Prostate gland (tissue), 2 donors: ENCODE data around the gene DRAM2. TPM values are rescaled to one million over a fixed set of nuclear protein-coding genes. Genes with fewer than 3 reads are reported as not detected.

Experiments used
- DNase-seq: peaks from one replicate; pipeline ENCODE4 v3.0.0-alpha.2; 2019; ENCODE audit warnings: low spot score
- H3K27ac ChIP-seq, 2 donors: fragments of 200-600 bp; sonication (generic); 2 replicates each; pipeline ENCODE4 v1.5.1; 2017 to 2019
- H3K27me3 ChIP-seq: fragments of 200-600 bp; sonication (generic); replicated peaks from 2 replicates; pipeline ENCODE4 v1.5.1; 2019; ENCODE audit not compliant: insufficient read depth
- H3K36me3 ChIP-seq, 2 donors: fragments of 200-600 bp; sonication (generic); 1 replicate in 1 of 2; 2 replicates in 1 of 2; pipeline versions ENCODE4 v1.5.1 to v1.8.1; 2017 to 2019
- H3K4me1 ChIP-seq: fragments of 200-600 bp; sonication (generic); replicated peaks from 2 replicates; pipeline ENCODE4 v1.5.1; 2019
- H3K4me3 ChIP-seq, 2 donors: fragments of 200-600 bp; sonication (generic); 2 replicates each; pipeline ENCODE4 v1.5.1; 2017 to 2019
- H3K9me3 ChIP-seq: fragments of 200-600 bp; sonication (generic); 2 replicates; pipeline ENCODE4 v1.5.1; 2017
- POLR2A ChIP-seq: fragments of 450-650 bp; IDR thresholded peaks from one replicate; pipeline ENCODE4 v1.6.1; 2016; ENCODE audit warnings: antibody characterized with exemption, mild to moderate bottlenecking
- POLR2AphosphoS5 ChIP-seq: sonication (generic); formaldehyde crosslinking; IDR thresholded peaks from one replicate; pipeline ENCODE4 v1.6.1; 2017; ENCODE audit warnings: antibody characterized with exemption
- WGBS: methylation state at CpG from one replicate; pipeline ENCODE4 v1.1.5; 2018; 5-methylcytosine and 5-hydroxymethylcytosine counted together
- intact Hi-C: fragments of 100-400 bp; cut with DNase I; formaldehyde crosslinking; loops from one replicate; pipeline ENCODE4 v1.14.2; 2022
- total RNA-seq, 2 donors: library from RNA; depleted of rRNA; stranded (reverse); fragments of >200 nt; gene quantifications; one replicate each; pipeline ENCODE4 v1.1.0, GENCODE V29; 2016
- TF ChIP-seq, protein P1 (sequence below), 4 experiments: fragments of 200-600 bp in 2 of 4; fragments of 450-650 bp in 2 of 4; sonication (generic) in 2 of 4; IDR thresholded peaks; 1 replicate in 3 of 4; 2 replicates in 1 of 4; pipeline ENCODE4 v1.5.1; 2016 to 2019; ENCODE audit warnings: antibody characterized with exemption in 4 of 4, mild to moderate bottlenecking in 2 of 4, moderate library complexity in 2 of 4

Gene DRAM2
- total RNA-seq, 2 donors from 2014 or later = 33.3 to 47.8 TPM

DNA sequence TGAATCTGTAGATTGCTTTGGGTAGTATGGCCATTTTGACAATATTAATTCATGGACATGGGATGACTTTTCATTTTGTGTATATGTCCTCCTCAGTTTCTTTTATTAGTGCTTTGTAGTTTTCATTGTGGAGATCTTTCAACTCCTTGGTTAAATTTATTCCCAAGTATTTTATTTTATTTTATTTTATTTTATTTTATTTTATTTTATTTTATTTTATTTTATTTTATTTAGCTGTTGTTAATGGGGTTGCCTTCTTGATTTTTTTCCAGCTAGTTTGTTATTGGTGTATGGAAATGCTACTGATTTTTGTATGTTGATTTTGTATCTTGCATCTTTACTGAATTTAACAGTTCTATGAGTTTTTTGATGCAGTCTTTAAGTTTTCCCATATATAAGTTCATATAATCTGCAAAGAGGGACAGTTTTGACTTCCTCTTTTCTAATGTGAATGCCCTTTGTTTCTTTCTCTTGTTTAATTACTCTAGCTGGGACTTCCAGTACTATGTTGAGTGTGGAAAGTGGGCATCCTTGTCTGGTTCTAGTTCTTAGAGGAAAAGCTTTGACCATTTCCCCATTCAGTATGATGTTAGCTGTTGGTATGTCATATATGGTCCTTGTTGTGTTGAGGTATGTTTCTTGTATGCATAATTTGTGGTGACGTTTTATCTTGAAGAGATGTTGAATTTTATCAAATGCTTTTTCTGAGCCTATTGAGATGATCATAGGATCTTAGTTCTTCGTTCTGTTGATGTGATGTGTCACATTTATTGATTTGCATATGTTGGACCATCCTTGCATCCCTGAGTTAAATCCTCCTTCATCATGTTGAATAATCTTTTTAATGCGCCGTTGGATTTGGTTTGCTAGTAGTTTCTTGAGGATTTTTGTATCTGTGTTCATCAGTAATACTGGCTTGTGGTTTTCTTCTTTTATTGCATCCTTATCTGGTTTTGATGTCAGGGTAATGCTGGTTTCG, 14.4 kb upstream of the DRAM2 start:
- Histone ChIP-seq H3K36me3 (no peaks in the 10 kb centered on the region), H3K27ac (no peak overlapping the region), H3K9me3 (no peaks in the 10 kb centered on the region), H3K4me1 (no peaks in the 10 kb centered on the region), H3K27me3 (no peaks in the 10 kb centered on the region), H3K4me3 (no peak overlapping the region)
- intact Hi-C loops = no loop called here
- DNase-seq = no peak
- 94% methylated on average over 5 of the region's 5 CpGs for WGBS
- TF ChIP-seq, protein P1, sequence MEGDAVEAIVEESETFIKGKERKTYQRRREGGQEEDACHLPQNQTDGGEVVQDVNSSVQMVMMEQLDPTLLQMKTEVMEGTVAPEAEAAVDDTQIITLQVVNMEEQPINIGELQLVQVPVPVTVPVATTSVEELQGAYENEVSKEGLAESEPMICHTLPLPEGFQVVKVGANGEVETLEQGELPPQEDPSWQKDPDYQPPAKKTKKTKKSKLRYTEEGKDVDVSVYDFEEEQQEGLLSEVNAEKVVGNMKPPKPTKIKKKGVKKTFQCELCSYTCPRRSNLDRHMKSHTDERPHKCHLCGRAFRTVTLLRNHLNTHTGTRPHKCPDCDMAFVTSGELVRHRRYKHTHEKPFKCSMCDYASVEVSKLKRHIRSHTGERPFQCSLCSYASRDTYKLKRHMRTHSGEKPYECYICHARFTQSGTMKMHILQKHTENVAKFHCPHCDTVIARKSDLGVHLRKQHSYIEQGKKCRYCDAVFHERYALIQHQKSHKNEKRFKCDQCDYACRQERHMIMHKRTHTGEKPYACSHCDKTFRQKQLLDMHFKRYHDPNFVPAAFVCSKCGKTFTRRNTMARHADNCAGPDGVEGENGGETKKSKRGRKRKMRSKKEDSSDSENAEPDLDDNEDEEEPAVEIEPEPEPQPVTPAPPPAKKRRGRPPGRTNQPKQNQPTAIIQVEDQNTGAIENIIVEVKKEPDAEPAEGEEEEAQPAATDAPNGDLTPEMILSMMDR (IDR thresholded peaks at IDR 0.05) = no peak
- TF ChIP-seq POLR2A (no peak), POLR2AphosphoS5 (no peak)

DNA sequence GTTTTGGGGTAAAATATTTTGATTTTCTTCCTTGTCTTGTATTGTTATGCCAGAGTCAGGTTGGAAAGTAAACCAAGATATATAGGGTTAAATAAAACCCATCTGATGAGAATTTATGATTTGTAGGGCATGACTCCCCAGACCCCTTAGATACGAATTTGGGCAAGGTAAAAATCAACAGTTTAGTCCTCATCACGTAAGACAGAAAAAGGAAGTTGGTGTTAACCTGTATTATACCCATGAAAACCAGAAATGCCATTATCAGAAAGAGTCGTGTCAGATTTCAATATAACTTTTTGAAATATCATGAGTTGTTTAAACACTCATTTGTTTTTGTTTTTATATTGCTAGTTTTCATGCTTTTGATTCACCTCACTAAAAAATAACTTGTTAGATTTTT, 11.9 kb upstream of the DRAM2 start:
- H3K36me3 ChIP-seq = peaks cover 0 to 4% of the 10 kb centered on the region in 2 donors
- H3K27ac ChIP-seq = no peak overlapping the region
- H3K4me3 ChIP-seq = no peak overlapping the region
- DNase-seq = no peak
- 63% methylated on average over 3 of the region's 3 CpGs for WGBS
- H3K9me3 ChIP-seq = no peaks in the 10 kb centered on the region
- intact Hi-C loops = no loop called here
- no peak for TF ChIP-seq POLR2AphosphoS5
- TF ChIP-seq, protein P1 (IDR thresholded peaks at IDR 0.05) = no peak
- no peak for TF ChIP-seq POLR2A
- H3K4me1 ChIP-seq = no peaks in the 10 kb centered on the region
- no peaks in the 10 kb centered on the region for H3K27me3 ChIP-seq

DNA sequence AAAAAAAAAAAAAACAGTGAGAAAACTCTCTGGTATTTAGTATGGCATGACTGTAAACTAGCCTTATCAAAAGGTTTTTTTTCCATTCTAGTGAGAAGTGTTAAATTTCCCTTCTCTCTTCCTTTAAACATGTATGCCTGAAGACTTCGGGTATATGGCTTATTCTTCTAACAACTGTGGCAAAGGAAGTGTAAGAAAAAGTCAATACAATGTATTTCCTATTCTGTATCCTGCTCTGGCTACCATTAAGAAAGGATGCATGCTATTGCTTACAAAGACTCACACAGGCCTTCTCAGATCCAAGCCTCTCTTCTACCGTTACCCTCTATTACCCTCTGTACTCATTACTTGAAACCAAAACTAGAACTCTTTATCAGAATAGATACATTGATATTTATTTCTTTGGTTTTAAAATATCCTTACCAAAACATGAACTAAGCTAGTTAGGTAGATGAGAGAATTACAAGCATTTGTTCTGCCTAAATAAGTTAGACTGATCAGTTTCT, 8.5 kb upstream of the DRAM2 start:
- no peak for DNase-seq
- Histone ChIP-seq H3K4me1 (no peaks in the 10 kb centered on the region), H3K27ac (no peak overlapping the region), H3K27me3 (no peaks in the 10 kb centered on the region), H3K36me3 (peaks cover 0 to 4% of the 10 kb centered on the region in 2 donors), H3K9me3 (no peaks in the 10 kb centered on the region), H3K4me3 (no peak overlapping the region)
- intact Hi-C loops = no loop called here
- TF ChIP-seq, protein P1 (IDR thresholded peaks at IDR 0.05) = no peak
- no peak for TF ChIP-seq POLR2AphosphoS5
- no peak for TF ChIP-seq POLR2A
- 84% methylated on average over 2 of the region's 2 CpGs for WGBS

DNA sequence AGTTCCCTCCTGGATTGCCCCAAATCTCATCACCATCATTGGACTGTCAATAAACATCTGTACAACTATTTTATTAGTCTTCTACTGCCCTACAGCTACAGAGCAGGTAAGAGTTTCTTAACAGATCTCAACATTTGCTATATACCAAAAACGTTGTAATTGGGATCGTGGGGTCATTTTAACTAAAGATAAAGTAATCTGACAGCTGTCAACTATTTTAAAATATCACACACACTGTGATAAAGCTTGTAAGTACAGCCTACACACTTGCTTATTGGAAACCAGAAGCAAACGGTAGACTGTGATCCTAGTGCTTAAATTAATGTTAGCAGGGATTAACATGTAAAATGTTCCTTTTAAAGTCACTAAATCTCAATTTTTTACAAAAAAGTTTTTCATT, 8.1 kb upstream of the DRAM2 start:
- no peak for DNase-seq
- Histone ChIP-seq H3K27me3 (no peaks in the 10 kb centered on the region), H3K27ac (no peak overlapping the region), H3K4me1 (no peaks in the 10 kb centered on the region), H3K9me3 (no peaks in the 10 kb centered on the region), H3K4me3 (no peak overlapping the region), H3K36me3 (peaks cover 0 to 4% of the 10 kb centered on the region in 2 donors)
- intact Hi-C loops = no loop called here
- WGBS = 83% methylated on average over 3 of the region's 3 CpGs
- TF ChIP-seq POLR2AphosphoS5 (no peak), POLR2A (no peak)
- TF ChIP-seq, protein P1 (IDR thresholded peaks at IDR 0.05) = no peak
